ENCODE data around the gene FGF7.
"Not testable (repeated sequence)": the region's sequence is repeated elsewhere in the genome, so short reads cannot be mapped to it uniquely, and the experiment has no call there.

Gene FGF7

GRCh38 chr15:49423021-49423420 is at the start of gene FGF7:
Gene FGF7 (plus strand): TSS chr15:49423242. CDS start chr15:49424298, 1,056 bp downstream.
- TF ChIP-seq CTCF (IDR thresholded peaks at IDR 0.05; ENCODE audit: insufficient read depth, low read depth, low read length, missing control alignments), result no peak
- H3K4me3 ChIP-seq (ENCODE audit: low read depth, low read length), result peak within 1 kb of the TSS; percentile 38

GRCh38 chr15:49379996-49380395 is 43.0 kb upstream of the FGF7 start:
- no peak for TF ChIP-seq CTCF (IDR thresholded peaks at IDR 0.05; ENCODE audit: insufficient read depth, low read depth, low read length, missing control alignments)
- DNase-seq (ENCODE audit: low read depth), result no peak
- H3K4me3 ChIP-seq (ENCODE audit: low read depth, low read length), result no peak overlapping the region

More at GRCh38 chr15:49423021-49423420, at the start of gene FGF7:
- no peak for DNase-seq (ENCODE audit: low read depth)

- no peak for DNase-seq (ENCODE audit: low read depth)
- TF ChIP-seq CTCF (IDR thresholded peaks at IDR 0.05; ENCODE audit: insufficient read depth, low read depth, low read length, missing control alignments), result no peak
- H3K4me3 ChIP-seq (ENCODE audit: low read depth, low read length), result no peak overlapping the region
These were observed 42.1 kb upstream of the FGF7 start for GRCh38 chr15:49380912-49381311.

GRCh38 chr15:49382394-49382793 is 40.6 kb upstream of the FGF7 start:
- no peak overlapping the region for H3K4me3 ChIP-seq (ENCODE audit: low read depth, low read length)
- no peak for TF ChIP-seq CTCF (IDR thresholded peaks at IDR 0.05; ENCODE audit: insufficient read depth, low read depth, low read length, missing control alignments)
- no peak for DNase-seq (ENCODE audit: low read depth)

GRCh38 chr15:49383266-49383665 is 39.8 kb upstream of the FGF7 start:
- H3K4me3 ChIP-seq (ENCODE audit: low read depth, low read length), result no peak overlapping the region
- DNase-seq (ENCODE audit: low read depth), result no peak
- TF ChIP-seq CTCF (IDR thresholded peaks at IDR 0.05; ENCODE audit: insufficient read depth, low read depth, low read length, missing control alignments), result no peak

- DNase-seq (ENCODE audit: low read depth), result no peak
- H3K4me3 ChIP-seq (ENCODE audit: low read depth, low read length), result no peak overlapping the region
- TF ChIP-seq CTCF (IDR thresholded peaks at IDR 0.05; ENCODE audit: insufficient read depth, low read depth, low read length, missing control alignments), result no peak
These were observed 35.6 kb upstream of the FGF7 start for GRCh38 chr15:49387471-49387870.

- not testable (repeated sequence) for DNase-seq (ENCODE audit: low read depth); H3K4me3 ChIP-seq (ENCODE audit: low read depth, low read length)
These were observed 20.3 kb upstream of the FGF7 start for GRCh38 chr15:49402515-49403296.
